GM18511 (cell line): Measurements from ENCODE around the gene MCOLN1.

Experiments
- ATAC-seq: cut with Tn5 transposase; IDR thresholded peaks from one replicate; pipeline ENCODE4 v1.9.1; 2021; ENCODE audit warnings: mild to moderate bottlenecking, moderate library complexity; ENCODE audit not compliant: unreplicated experiment

Gene MCOLN1

DNA sequence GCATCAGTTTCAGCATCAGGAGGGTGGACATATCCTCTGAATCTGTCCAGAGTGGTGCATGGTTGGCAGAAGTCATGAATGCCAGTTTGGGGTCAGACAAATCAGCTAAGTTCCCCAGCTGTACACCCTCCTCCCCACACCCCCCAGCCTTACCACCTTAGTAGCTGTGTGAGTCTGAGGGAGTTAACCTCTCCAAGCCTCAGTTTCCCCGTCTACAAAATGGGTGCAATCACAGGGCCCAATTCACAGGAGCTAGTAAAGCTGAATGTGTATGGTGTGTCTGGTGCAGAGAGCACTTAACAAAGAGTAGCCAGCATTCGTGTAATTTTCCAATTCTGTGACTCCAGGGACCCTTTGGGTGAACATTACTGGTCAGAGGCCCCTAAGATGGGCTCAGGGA, 19.9 kb upstream of the MCOLN1 start:
- no peak for ATAC-seq

DNA sequence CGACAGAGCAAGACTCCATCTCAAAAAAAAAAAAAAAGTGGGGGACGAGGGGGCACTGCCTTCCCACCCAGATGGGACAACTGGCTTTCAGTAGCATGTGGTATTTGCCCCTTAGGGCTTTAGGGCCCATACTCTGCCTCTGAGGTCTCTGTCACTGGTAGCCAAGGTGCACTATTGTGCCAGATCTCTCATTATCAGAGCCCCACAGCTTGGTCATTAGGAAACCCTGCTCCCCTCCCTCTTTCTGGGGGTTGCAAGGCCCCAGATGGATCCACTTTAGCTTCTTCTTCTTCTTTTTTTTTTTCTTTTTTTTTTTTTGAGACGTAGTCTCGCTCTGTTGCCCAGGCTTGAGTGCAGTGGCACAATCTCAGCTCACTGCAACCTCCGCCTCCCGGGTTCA, 17.7 kb upstream of the MCOLN1 start:
- no peak for ATAC-seq

DNA sequence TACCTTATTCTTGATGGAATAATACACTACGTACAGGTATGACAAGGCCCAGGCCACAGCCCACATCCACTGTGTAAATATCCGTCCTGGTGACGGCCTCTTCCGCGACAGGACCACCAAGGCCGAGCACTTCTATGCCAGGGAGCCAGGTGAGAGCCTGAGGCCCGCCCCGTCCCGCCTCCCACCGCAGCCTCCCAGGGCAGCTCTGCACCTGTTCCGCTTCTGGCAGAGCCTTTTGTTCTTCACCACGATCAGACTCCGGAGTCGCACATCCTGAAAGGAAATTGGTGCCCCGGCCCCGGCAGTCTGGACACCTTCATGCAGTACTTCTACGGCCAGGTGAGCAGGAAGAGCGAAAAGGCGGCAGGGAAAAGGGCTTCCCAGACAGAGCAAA, 17.1 kb upstream of the MCOLN1 start:
- no peak for ATAC-seq

DNA sequence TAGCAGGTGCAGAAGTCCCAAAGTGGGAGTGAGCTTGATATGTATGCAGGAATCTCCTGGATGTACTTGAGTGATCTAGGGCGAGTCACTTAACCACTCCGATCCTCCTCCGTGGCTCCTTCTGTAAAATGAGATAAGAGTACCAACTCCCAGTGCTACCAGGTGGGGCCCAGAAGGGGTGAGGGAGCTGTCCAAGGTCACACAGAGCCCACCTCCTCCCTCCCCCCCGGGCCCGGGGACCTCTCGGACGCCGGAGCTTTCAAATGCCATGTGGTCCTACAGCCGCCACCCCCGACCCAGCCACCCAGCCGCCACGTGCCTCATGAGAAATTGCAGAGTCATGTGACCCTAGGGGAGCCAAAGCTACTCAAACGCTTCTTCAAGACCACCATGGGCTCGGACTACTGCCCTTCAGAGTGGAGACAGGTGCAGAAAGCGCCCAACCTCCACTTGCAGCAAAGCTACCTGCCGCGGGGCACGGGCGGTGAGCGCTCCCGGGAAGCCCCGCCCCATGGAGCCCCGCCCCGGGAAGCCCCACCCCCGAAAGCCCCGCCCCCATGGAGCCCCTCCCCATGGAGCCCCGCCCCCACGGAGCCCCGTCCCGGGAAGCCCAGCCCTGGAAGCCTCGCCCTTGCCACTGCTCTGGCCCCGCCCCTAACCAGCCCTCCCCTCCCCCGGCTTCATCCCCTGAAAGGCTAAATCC, 16.6 kb upstream of the MCOLN1 start:
- no peak for ATAC-seq

DNA sequence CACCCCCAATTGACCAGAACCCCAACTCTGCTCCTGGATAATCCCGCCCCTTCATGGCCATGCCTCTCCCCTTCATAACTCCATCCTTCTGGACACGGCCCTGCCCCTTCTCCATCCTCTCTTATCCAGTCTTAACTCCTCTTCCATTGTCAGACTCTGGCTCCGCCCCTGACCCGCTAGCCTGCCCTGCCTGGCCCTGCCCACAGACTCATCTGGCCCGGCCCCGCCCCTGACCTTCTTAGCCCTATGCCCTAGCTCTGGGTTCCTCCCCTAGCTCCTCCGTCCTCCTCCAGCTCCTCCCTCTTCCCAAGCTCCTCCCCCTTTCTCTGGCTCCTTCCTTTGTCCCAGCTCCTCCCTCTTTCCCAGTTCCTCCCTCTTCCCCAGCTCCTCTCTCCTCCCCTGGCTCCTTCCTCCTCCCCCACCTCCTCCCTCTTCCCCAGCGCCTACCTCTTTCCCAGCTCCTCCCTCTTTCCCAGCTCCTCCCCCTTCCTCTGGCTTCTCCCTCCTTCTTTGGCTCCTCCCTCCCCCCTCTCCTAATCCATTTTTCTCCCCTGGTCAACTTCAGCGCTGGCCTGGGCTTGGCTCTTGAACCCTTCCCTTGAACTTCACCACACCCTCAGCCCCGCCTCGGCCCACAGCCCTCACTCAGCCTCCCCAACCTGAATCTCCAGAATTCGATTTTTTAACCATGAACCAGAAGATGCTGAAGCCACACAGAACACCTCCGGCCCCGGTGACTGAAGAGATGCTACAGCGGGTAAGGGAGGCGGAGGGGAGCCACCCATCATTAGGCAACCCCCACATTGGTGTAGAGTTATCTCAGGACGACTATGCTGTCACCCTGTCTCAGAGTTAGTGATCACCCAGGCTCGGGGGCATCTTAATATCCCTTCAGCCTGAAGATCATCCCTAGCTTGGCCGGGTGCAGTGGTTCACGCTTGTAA, 15.8 kb upstream of the MCOLN1 start:
- ATAC-seq = no peak

DNA sequence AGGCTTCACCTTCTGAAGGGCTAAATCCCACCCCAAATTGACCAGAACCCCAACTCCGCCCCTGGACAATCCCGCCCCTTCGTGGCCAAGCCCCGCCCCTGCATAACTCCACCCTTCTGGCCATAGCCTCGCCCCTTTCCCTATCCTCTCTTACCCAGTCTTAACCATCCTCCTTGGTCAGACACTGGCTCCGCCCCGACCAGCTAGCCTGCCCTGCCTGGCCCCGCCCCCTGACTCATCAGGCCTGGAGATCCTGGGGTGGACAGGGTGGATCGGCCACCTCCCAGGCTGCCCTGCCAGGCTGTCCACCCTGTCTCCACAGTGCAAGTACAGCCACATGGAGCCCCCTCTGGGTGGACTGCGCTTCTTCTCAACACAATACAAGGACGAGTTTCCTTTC, 14.5 kb upstream of the MCOLN1 start:
- no peak for ATAC-seq

- ATAC-seq = no peak
Observed at GRCh38 chr19:7509625-7510024, 12.8 kb upstream of the MCOLN1 start.

- no peak for ATAC-seq
Observed at GRCh38 chr19:7512400-7512851, 10.0 kb upstream of the MCOLN1 start.

DNA sequence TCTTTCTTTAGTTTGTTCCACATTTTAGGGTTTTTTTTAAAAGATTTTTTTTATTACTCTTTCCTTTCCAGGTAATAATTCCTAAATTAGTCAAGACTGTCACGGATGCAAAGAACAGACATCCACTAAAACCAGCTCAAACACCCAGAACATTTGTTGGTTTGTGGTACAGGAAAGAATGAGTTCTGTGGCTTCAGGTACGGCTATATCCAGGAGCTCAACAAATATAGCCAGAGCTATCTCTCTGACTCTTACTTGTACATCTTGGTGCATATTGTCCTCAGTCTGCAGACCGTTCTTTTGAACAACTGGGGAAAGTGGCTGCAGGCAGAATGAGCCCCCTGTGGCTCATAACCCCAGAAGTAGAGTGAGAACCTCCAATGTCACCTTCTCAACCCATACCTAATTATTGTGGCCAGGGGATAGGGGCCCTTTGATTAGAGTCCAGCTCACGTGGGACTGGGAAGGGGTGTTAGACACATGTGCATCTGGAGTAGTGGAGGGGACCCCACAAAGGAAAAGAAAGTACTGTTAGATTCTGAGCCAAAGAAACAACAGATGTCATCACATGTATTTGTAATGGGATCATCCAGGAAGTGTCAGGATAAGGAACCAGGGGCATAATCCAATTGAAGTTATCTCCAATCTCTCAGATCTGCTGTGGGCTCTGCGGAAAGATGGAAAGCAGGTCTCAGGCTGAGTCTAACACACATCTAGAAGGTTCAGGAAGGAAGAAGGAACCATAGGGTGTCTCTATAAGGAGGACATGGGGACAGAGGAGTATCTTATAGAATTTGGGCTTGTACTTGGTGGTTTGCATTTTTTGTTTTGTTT, 8.4 kb upstream of the MCOLN1 start:
- no peak for ATAC-seq

DNA sequence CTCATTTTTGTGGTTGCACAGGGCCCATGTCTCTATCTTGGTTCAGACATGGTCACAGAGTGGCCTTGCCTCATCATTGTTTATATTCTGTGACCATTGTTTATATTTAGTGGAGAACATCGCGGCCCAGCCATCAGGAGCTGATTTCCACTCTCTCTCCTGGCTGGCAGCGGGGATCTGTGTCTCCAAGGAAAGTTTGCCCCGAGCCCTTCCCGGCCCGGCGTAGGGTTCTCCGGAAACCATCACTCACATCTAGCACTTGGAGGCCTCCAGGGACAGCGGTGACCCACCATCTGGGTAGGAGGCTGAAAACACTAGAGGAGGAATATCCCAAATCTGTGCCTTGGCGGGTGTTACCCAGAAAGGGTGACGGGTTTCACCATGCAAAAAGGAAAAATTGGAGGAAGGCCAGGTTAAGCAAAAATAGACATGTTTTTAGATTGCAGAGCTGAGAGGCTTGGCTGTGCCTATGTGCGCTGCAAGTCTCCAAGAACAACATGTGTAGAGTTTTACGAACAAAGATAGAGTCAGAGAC, 7.2 kb upstream of the MCOLN1 start:
- ATAC-seq = no peak

GRCh38 chr19:7515645-7516151, 6.7 kb upstream of the MCOLN1 start, which contains the start of gene ZNF358:
ZNF358 (plus strand) TSS chr19:7516103; CDS start chr19:7519243, 3,140 bp downstream.
- no peak for ATAC-seq

- no peak for ATAC-seq
Observed at GRCh38 chr19:7516333-7516732, 6.1 kb upstream of the MCOLN1 start.

GRCh38 chr19:7516878-7517277, 5.5 kb upstream of the MCOLN1 start:
- no peak for ATAC-seq

DNA sequence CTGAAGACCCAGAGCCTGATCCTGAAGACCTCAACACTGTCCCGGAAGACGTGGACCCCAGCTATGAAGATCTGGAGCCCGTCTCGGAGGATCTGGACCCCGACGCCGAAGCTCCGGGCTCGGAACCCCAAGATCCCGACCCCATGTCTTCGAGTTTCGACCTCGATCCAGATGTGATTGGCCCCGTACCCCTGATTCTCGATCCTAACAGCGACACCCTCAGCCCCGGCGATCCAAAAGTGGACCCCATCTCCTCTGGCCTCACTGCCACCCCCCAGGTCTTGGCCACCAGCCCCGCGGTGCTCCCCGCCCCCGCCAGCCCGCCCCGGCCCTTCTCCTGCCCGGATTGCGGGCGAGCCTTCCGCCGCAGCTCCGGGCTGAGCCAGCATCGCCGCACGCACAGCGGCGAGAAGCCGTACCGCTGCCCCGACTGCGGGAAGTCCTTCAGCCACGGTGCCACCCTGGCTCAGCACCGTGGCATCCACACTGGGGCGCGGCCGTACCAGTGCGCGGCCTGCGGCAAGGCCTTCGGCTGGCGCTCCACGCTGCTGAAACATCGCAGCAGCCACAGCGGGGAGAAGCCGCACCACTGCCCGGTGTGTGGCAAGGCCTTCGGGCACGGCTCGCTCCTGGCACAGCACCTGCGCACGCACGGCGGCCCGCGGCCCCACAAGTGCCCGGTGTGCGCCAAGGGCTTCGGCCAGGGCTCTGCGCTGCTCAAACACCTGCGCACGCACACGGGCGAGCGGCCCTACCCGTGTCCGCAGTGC, 2.9 kb upstream of the MCOLN1 start:
- ATAC-seq = no peak

GRCh38 chr19:7520131-7521051, 2.0 kb upstream of the MCOLN1 start:
- no peak for ATAC-seq

GRCh38 chr19:7521551-7522071, 813 bp upstream of the MCOLN1 start:
- ATAC-seq = no peak

DNA sequence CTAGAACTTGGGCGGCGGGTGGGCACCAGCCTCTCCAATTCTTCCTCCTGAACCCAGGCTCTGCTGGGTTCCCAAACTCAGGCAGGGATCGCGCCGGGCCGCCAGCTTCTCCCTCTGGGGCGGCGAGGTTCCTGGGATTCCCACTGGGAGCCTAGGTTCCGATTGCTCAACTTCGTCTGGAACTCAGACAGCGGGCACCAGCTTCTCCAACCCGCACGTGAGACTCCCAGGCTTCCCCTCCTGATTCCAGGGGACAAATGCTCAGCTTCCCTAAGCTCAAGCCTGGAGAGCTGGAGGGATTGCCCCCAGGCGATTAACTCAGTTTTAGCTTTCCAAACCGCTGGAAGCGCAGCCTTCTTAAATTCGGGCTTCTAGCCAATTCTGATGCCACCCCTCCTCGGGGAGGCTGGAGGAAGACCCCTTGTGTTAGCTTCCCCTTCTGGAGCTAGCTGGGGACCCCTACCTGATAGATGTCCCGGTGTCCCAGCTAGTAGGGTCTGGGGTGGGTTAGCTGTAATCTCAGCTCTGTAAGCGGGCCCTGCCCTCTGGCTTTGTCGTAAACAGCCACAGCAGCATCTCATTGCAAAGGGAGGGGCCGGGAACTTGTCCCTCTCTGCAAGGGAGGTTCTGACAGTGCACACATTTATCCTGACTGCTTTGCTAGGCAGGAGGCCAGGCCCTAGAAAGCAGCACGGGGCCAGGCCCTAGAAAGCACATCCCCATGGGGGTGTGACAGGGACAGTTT, 671 bp downstream of the MCOLN1 start:
- no peak for ATAC-seq

- ATAC-seq = no peak
Observed at GRCh38 chr19:7524523-7524922, 2.1 kb downstream of the MCOLN1 start.
